Prostate gland (tissue), 2 donors: ENCODE measurements around the gene MAN2B1.

ENCODE experiments used
- POLR2A ChIP-seq: fragments of 450-650 bp; IDR thresholded peaks from one replicate; pipeline ENCODE4 v1.6.1; 2016; ENCODE audit warnings: antibody characterized with exemption, mild to moderate bottlenecking
- POLR2AphosphoS5 ChIP-seq: sonication (generic); formaldehyde crosslinking; IDR thresholded peaks from one replicate; pipeline ENCODE4 v1.6.1; 2017; ENCODE audit warnings: antibody characterized with exemption
- TF ChIP-seq, protein P1 (sequence below), 4 experiments: fragments of 200-600 bp in 2 of 4; fragments of 450-650 bp in 2 of 4; sonication (generic) in 2 of 4; IDR thresholded peaks; 1 replicate in 3 of 4; 2 replicates in 1 of 4; pipeline ENCODE4 v1.5.1; 2016 to 2019; ENCODE audit warnings: antibody characterized with exemption in 4 of 4, mild to moderate bottlenecking in 2 of 4, moderate library complexity in 2 of 4

- TF ChIP-seq, protein P1, sequence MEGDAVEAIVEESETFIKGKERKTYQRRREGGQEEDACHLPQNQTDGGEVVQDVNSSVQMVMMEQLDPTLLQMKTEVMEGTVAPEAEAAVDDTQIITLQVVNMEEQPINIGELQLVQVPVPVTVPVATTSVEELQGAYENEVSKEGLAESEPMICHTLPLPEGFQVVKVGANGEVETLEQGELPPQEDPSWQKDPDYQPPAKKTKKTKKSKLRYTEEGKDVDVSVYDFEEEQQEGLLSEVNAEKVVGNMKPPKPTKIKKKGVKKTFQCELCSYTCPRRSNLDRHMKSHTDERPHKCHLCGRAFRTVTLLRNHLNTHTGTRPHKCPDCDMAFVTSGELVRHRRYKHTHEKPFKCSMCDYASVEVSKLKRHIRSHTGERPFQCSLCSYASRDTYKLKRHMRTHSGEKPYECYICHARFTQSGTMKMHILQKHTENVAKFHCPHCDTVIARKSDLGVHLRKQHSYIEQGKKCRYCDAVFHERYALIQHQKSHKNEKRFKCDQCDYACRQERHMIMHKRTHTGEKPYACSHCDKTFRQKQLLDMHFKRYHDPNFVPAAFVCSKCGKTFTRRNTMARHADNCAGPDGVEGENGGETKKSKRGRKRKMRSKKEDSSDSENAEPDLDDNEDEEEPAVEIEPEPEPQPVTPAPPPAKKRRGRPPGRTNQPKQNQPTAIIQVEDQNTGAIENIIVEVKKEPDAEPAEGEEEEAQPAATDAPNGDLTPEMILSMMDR (IDR thresholded peaks at IDR 0.05), result no peak
- TF ChIP-seq POLR2AphosphoS5 (no peak), POLR2A (no peak)
These were observed 29.4 kb upstream of the MAN2B1 start for GRCh38 chr19:12695997-12696365.
